Immature natural killer cell (primary cell): ENCODE measurements around the gene DEPP1. TPM values are rescaled to one million over a fixed set of nuclear protein-coding genes. Genes with fewer than 3 reads are reported as not detected.

Experiments
- DNase-seq, 3 donors: peaks; one replicate each; pipeline ENCODE4 v3.0.0; 2022; ENCODE audit warnings: mixed read lengths in 1 of 3
- H3K27ac Mint-ChIP-seq, 6 donors: one replicate each; pipeline ENCODE4 v1.8.0; 2020; ENCODE audit warnings: mixed read lengths in 6 of 6, mild to moderate bottlenecking in 5 of 6, inconsistent platforms in 4 of 6, moderate library complexity in 3 of 6
- H3K27me3 Mint-ChIP-seq, 3 donors: one replicate each; pipeline ENCODE4 v1.8.0; 2020 to 2021; ENCODE audit warnings: low read depth in 3 of 3, mild to moderate bottlenecking in 3 of 3, mixed read lengths in 3 of 3, moderate library complexity in 3 of 3, inconsistent platforms in 1 of 3
- H3K36me3 Mint-ChIP-seq, 3 donors: one replicate each; pipeline ENCODE4 v1.8.0; 2020; ENCODE audit warnings: mixed read lengths in 3 of 3, inconsistent platforms in 2 of 3, mild to moderate bottlenecking in 2 of 3
- H3K4me1 Mint-ChIP-seq, 2 donors: one replicate each; pipeline ENCODE4 v1.8.0; 2020; ENCODE audit warnings: inconsistent platforms in 2 of 2, mild to moderate bottlenecking in 2 of 2, mixed read lengths in 2 of 2, moderate library complexity in 1 of 2
- H3K4me3 Mint-ChIP-seq, 5 donors: one replicate each; pipeline ENCODE4 v1.8.0; 2020; ENCODE audit warnings: mild to moderate bottlenecking in 5 of 5, mixed read lengths in 5 of 5, inconsistent platforms in 3 of 5, moderate library complexity in 3 of 5
- H3K9me3 Mint-ChIP-seq, 6 donors: one replicate each; pipeline ENCODE4 v1.8.0; 2020; ENCODE audit warnings: mild to moderate bottlenecking in 6 of 6, mixed read lengths in 6 of 6, inconsistent platforms in 4 of 6, moderate library complexity in 3 of 6
- polyA plus RNA-seq, 3 donors: library from polyadenylated mRNA; unstranded; fragments of 300-500 nt; fragmentation: Illumina TruSeq; gene quantifications; one replicate each; pipeline ENCODE4 v1.2.3, GENCODE V29; 2021

The DEPP1 gene
- polyA plus RNA-seq, 3 donors from 2014 or later = not detected

DNA sequence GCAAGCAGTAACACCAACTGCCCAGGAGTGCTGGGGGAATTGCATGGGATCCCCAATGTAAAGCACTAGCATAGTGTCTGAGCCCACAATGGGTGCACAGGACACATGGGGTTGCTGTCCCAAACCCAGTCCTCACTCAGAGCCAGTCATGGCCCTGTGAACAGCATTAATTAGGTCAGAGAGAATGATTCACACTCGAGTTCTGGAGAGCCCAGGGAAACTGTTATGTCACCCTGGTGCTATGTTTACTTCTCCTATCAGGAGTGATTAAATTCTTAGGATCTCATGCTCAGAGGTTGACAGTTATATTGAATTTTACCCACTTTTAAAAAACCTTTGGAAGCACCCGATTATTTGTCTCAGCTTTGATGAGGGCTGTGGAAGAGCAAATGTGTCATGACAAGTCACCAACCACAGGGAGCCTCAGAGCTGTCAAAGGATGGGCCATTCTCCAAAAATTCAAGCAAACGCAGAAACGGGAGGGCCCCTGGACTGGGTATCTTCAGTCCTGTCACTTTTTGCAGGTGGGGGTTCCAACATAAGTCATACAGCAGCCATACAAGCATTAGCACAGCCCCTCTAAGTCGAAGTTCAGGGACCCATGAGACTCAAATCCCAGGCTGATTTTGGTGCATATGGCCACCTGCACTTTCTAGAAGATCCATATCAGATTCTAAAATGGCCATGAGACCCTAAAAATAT, 20.3 kb downstream of the DEPP1 start:
- Mint-ChIP-seq H3K4me3 (peak overlapping the region; percentile 83 to 92 (median 91)), H3K27me3 (peaks cover 0 to 4% (median 3%) of the 10 kb centered on the region in 3 donors), H3K36me3 (peaks cover 8 to 25% (median 21%) of the 10 kb centered on the region in 3 donors), H3K27ac (peak overlapping the region; percentile 43 to 84 (median 72)), H3K9me3 (no peaks in the 10 kb centered on the region), H3K4me1 (peaks cover 58 to 68% of the 10 kb centered on the region in 2 donors)
- DNase-seq = no peak

DNA sequence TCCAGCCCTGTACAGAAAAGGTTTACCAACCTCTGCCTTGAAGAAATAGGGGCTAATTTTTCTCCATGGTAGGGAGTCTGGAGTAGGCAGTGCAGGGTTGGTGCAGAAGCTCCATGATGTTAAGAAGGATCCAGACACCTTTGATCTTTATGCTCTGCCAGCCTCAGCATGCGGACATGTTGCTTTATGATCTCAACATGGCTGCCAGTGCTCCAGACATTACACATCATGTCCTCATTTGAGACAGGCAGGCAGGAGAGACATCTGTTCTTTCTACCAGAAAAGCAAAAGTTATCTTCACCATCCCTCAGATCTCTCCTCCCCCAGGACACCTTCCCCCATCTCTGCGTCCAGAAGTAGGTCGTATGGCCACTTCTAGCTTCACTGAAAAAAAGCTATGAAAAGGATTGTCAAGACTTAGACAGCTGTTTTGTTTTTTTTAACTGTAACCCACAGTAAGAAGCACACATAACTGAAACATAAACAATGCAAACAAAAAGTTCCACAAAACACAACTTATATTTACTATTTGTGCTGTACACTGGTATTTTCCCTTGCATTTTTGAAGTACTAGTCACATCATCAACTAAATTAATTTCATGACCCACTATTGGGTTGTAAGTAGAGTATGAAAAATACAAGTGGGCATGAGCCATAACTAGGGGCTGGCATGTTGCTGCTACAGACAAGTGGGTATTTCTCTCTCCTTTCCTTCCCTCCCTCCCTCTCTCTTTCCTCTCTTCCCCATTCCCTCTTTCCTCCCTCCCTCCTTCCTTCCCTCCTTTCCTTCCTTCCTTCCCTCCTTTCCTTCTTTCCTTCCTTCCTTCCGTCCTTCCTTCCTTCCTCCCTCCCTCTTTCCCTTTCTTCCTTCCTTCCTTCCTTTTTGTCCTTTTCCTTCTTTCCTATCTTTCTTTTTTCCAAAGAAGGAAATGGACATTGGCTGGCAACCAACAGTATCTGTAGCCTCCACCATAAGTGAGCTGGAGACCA, 21.6 kb downstream of the DEPP1 start:
- Mint-ChIP-seq H3K4me1 (peaks cover 45 to 55% of the 10 kb centered on the region in 2 donors), H3K4me3 (peak overlapping the region in 4 of 5 donors; percentile 50 to 92 (median 87)), H3K27ac (peak overlapping the region in 1 of 6 donors; percentile 23), H3K27me3 (peaks cover 0 to 4% (median 3%) of the 10 kb centered on the region in 3 donors), H3K9me3 (no peaks in the 10 kb centered on the region), H3K36me3 (peaks cover 8 to 21% (median 20%) of the 10 kb centered on the region in 3 donors)
- DNase-seq = no peak

DNA sequence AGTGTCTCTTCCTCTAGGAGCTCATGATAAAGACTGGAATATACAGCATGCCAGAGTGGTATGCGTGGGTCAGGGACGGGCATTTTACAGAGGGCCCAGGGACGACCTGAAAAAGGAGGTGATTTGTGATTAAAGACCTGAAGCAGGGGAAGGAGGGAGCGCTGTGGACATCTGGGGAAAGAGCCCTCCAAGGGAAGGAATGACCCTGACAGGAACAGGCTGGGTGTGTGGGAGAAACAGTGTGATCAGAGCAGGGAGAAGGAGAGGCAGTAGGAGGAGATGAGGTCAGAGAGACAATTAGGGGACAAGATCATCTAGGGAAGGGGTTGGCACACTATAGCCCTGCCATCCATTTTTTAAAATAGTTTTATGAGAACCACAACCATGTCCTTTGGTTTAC, 22.4 kb downstream of the DEPP1 start:
- DNase-seq = no peak
- peaks cover 10 to 23% (median 21%) of the 10 kb centered on the region in 3 donors for H3K36me3 Mint-ChIP-seq
- peaks cover 0 to 4% (median 3%) of the 10 kb centered on the region in 3 donors for H3K27me3 Mint-ChIP-seq
- H3K4me3 Mint-ChIP-seq = peak overlapping the region in 1 of 5 donors; percentile 41
- H3K4me1 Mint-ChIP-seq = peaks cover 37 to 47% of the 10 kb centered on the region in 2 donors
- peak overlapping the region in 2 of 6 donors; percentile 8 to 51 for H3K27ac Mint-ChIP-seq
- H3K9me3 Mint-ChIP-seq = no peaks in the 10 kb centered on the region

DNA sequence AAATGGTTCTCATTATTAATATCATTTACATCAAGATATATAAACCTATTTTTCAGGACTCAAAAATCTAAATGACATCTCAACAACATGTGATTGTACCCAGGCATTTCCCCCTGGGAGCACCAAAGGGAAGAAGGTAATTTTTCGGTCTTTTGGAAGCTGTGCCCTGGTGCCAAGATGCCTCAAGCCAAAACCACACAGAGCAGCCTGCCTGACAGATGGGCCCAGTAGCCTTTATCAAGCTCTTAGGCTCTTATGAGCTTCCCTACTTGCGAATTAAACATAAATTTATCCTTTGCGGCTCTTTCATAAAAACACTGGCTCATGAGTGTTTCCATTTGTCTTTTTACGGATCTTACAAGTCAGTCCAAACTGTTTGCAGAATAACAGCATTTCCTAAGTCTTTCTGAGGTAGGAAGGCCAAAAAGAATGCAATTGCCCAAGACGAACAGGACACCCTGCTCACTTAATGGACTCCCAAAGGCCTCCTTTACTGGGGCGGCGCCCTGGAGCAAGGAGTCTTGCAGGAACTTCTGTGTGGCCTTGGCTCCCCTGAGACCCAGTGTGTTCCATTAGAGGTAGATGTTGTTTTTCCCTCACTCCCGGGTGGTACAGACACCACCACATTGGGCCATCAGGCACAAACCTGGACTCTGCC, 23.1 kb downstream of the DEPP1 start:
- Mint-ChIP-seq H3K9me3 (no peaks in the 10 kb centered on the region), H3K27me3 (peaks cover 0 to 4% (median 3%) of the 10 kb centered on the region in 3 donors), H3K4me3 (no peak overlapping the region), H3K36me3 (peaks cover 12 to 23% (median 21%) of the 10 kb centered on the region in 3 donors), H3K27ac (no peak overlapping the region), H3K4me1 (peaks cover 30 to 40% of the 10 kb centered on the region in 2 donors)
- no peak for DNase-seq

DNA sequence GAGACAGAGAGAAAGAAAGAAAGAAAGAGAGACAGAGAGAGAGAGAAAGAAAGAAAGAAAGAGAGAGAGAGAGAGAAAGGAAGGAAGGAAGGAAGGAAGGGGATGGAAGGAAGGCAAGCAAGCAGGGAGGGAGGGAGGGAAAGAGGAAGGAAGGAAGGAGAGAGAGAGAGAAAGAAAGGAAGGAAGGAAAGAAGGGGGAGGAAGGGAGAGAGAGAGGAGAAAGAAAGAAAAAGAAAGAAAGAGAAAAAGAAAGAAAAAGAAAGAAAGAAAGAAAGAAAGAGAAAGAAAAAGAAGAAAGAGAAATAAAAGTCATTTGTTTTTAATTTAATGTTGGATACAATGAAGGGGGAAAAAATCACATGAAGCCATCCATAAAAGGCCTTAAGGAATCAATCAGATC, 23.6 kb downstream of the DEPP1 start:
- Mint-ChIP-seq H3K27me3 (peaks cover 0 to 5% (median 3%) of the 10 kb centered on the region in 3 donors), H3K36me3 (peaks cover 12 to 23% (median 22%) of the 10 kb centered on the region in 3 donors), H3K9me3 (no peaks in the 10 kb centered on the region), H3K27ac (peak overlapping the region in 1 of 6 donors; percentile 91), H3K4me3 (no peak overlapping the region), H3K4me1 (peaks cover 24 to 34% of the 10 kb centered on the region in 2 donors)
- no peak for DNase-seq

DNA sequence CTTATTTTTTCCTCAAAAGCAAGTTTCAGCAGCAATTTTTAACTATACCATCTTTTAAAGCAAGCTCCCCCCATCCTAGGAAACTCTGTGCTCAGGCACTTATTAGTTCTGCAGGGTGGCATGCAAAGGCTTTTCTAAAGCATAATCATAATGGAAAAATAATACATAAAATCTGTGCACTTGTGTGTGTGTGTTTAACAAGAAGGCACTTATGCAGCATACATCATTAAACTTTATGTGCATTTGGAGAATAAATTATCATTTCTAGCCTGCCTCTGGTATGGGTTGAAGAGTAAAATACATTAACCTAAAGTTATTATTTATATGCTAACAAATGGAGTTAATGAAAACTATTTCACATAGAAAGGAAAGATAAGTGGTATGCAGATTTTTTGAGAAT, 24.6 kb downstream of the DEPP1 start:
- Mint-ChIP-seq H3K4me3 (no peak overlapping the region), H3K4me1 (peaks cover 23 to 32% of the 10 kb centered on the region in 2 donors), H3K36me3 (peaks cover 12 to 26% (median 23%) of the 10 kb centered on the region in 3 donors), H3K27me3 (peaks cover 0 to 5% (median 3%) of the 10 kb centered on the region in 3 donors), H3K27ac (peak overlapping the region in 1 of 6 donors; percentile 45), H3K9me3 (no peaks in the 10 kb centered on the region)
- DNase-seq = no peak

DNA sequence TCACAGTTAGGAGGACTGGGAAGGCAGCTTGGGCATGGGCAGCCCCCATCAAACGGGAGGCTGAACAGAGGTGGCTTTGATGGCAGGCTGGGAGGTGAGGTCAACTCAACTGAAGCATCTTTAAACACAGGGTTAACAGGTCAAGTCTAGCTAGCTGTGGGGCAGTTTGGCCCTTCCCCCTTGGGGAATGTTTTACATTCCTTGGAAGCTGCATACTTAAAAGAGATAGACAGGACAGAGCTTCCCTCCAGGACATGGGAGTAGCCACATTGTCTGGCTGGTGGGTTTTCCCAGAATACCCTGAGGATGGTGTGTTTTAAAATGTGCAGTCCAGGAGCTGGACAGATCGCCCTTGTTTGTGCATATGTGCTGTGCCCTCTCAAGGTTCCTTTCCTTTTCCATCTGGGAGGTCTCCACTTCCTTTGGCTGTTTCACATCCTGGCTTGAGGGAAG, 25.8 kb downstream of the DEPP1 start:
- Mint-ChIP-seq H3K4me3 (no peak overlapping the region), H3K27ac (peak overlapping the region in 3 of 6 donors; percentile 8 to 65 (median 31)), H3K27me3 (peaks cover 0 to 3% (median 1%) of the 10 kb centered on the region in 3 donors), H3K36me3 (peaks cover 12 to 26% (median 23%) of the 10 kb centered on the region in 3 donors), H3K4me1 (peaks cover 10 to 20% of the 10 kb centered on the region in 2 donors), H3K9me3 (no peaks in the 10 kb centered on the region)
- DNase-seq = no peak

DNA sequence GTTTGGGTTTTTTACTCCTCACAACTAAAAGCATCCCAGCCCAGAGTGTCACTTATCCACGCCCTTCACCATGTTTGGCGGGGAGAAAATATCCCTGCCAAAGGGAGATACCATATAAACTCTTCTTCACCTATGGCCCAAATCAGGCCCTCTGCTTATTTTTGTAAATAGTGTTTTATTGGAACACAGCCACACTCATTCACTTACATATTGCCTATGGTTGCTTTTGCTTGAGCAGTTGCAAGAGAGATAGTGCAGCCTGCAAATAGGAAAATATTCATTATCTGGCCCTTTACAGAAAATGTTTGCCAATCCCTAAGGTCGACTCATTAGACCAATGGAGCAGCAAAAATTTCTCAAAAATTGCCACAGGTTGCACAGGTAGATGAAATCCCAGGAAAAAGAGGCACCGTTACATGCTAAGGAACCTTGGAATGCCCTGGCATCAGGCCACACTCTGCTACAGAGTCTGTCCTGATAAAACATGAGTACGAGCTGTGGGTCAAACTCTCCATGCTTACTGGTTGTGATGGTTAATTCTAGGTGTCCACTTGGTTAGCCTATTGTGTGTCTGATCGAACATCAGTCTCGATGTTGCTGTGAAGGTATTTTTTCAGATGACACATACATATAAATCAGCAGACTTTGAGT, 26.9 kb downstream of the DEPP1 start:
- Mint-ChIP-seq H3K9me3 (no peaks in the 10 kb centered on the region), H3K4me1 (peaks cover 7 to 11% of the 10 kb centered on the region in 2 donors), H3K27ac (no peak overlapping the region), H3K36me3 (peaks cover 12 to 22% (median 19%) of the 10 kb centered on the region in 3 donors), H3K27me3 (peaks cover 0 to 3% (median 1%) of the 10 kb centered on the region in 3 donors), H3K4me3 (no peak overlapping the region)
- DNase-seq = no peak

DNA sequence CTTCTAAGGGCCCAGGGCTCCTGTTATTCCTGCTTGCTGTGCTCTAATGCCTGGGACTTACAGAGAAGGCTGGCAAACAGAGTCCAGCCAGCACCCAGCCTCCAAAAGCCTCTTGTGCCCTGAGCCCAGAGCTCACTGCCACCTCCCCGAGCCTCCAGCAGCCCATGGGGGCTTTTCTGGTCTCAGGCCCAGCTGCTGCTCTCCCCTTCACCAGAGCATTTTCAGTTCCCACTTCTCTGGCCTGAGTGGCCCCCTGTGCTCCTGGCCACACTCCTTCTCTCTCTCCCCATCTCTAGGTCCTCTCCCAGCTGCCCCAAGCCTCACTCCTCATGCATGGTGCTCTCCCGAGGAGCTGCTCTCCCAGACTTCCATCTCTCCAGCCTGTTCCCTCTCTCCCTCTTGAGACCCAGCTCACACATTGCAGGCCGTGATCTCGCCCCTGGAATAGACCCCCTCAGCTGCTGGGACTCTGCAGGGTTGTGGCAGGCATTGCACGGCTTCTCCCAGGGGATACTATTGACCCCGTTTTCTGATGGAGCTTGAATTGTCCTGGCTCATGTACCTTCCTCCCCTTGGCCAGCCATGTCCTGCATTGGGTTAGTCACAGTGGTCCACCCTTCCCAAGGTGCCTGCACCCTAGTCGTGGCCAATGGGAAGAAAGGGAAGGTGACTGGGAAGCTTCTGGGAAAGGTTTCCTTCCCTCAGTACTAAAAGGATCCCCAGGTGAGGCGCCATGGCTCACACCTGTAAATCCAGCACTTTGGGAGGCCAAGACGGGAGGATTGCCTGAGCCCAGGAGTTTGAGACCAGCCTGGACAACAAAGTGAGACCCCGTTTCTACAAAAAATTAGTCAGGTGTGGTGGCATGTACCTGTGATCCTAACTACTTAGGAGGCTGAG, 28.0 kb downstream of the DEPP1 start:
- H3K4me1 Mint-ChIP-seq = peaks cover 13 to 15% of the 10 kb centered on the region in 2 donors
- H3K36me3 Mint-ChIP-seq = peaks cover 7 to 19% (median 9%) of the 10 kb centered on the region in 3 donors
- H3K4me3 Mint-ChIP-seq = no peak overlapping the region
- no peak for DNase-seq
- no peak overlapping the region for H3K27ac Mint-ChIP-seq
- H3K27me3 Mint-ChIP-seq = peaks cover 2 to 3% (median 3%) of the 10 kb centered on the region in 3 donors
- H3K9me3 Mint-ChIP-seq = peaks cover 0 to 4% (median 1%) of the 10 kb centered on the region in 6 donors

DNA sequence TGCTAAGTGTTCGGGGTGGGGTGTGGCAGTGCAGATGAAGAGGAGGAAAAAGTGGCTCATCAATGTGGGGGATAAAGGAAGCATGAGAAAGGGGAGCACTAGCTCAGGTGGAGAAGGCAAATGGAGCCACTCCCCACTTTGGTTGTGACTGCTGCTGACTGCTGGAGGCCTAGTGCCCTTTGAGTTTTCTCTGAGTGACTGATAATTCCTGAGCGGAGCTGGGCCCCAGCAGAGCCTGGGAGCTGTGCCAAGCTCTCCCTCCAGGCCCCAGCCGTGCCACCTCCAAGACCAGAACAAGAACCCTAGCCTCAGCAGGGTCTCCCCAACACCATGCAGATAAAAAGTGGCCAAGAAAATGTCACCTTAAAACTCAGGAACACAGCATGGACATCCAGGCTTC, 28.7 kb downstream of the DEPP1 start:
- peaks cover 13 to 14% of the 10 kb centered on the region in 2 donors for H3K4me1 Mint-ChIP-seq
- no peak for DNase-seq
- peaks cover 8 to 23% (median 11%) of the 10 kb centered on the region in 3 donors for H3K36me3 Mint-ChIP-seq
- peaks cover 0 to 9% (median 5%) of the 10 kb centered on the region in 6 donors for H3K9me3 Mint-ChIP-seq
- H3K27ac Mint-ChIP-seq = peak overlapping the region in 1 of 6 donors; percentile 81
- H3K27me3 Mint-ChIP-seq = peaks cover 2 to 5% (median 3%) of the 10 kb centered on the region in 3 donors
- H3K4me3 Mint-ChIP-seq = no peak overlapping the region

DNA sequence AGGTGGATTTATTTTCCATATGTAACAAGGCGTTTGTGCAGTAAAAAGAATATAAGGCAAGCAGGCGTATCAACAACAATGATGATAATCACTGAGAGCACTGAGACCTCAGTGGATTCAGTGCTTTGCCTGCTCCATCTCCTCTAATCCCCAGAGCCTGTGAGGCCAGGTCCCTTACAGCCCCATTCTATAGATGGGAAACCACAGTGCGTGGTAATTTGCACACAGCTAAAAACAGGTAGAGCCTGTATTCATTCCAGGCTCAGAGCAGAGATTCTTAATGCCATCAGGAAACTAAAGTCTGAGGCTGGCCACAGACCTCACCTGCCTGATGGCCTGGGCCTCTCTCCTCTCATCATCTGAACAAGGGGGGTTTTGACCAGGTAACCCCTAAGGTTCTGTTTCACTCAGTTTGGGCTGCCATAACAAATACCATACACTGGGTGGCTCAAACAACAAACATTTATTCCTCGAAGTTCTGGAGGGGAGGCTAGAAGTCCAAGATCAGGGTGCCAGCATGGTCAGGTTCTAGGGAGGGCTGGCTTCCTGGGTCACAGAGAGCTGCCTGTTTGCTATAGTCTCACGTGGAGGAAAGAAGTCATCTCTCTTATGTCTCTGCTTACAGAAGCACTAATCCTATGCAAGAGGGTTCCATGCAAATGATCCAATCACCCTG, 29.3 kb downstream of the DEPP1 start:
- H3K4me3 Mint-ChIP-seq = no peak overlapping the region
- H3K4me1 Mint-ChIP-seq = peaks cover 10 to 13% of the 10 kb centered on the region in 2 donors
- peaks cover 4 to 14% (median 11%) of the 10 kb centered on the region in 6 donors for H3K9me3 Mint-ChIP-seq
- peaks cover 12 to 26% (median 14%) of the 10 kb centered on the region in 3 donors for H3K36me3 Mint-ChIP-seq
- no peak for DNase-seq
- H3K27ac Mint-ChIP-seq = no peak overlapping the region
- H3K27me3 Mint-ChIP-seq = peaks cover 0 to 5% (median 2%) of the 10 kb centered on the region in 3 donors
